CD4-positive, alpha-beta T cell treated with Interleukin-6 for 4 hours (primary cell): Measurements from ENCODE around the gene ACP4.

Experiments
- DNase-seq: peaks from one replicate; pipeline ENCODE4 v3.0.0-alpha.2; 2020; ENCODE audit warnings: mixed read lengths

The ACP4 gene

DNA sequence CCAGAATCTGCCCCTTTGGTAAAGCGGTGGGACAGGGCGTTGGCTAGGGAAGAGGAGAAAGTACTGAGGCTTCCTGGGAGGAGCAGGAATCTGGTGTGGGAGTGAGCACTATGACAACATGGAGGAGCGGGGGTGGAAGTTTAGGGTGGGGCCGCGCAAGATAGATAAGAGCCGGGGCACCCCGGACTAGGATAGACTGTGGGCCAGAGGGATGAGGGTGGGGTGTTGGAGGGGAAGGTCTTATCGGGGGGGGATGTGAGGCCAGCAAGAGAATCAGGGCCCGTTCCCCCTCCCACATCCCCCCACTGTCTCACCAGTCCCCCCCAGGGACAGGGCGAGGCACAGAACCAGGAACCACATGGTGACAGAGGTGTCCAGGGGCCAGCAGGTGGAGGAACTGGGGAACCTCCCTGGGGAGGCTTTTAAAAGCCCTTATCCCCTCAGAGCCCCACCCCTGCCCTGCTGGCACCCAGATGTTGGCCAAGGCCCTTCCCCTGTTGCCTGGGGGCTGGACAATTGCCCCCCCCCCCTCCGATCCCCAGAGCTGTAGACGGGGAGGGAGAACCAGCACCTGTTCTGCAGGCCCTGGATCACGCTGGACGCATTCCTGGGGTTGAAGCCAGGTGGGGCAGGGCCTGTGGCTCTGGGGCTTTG is 33.3 kb downstream of the ACP4 start, which contains the start of gene KLK1:
TSS of gene KLK1 (minus strand) at position 399 of the 654 bp plus-strand sequence. CDS start at position 360, 39 bp downstream.
- no peak for DNase-seq

DNA sequence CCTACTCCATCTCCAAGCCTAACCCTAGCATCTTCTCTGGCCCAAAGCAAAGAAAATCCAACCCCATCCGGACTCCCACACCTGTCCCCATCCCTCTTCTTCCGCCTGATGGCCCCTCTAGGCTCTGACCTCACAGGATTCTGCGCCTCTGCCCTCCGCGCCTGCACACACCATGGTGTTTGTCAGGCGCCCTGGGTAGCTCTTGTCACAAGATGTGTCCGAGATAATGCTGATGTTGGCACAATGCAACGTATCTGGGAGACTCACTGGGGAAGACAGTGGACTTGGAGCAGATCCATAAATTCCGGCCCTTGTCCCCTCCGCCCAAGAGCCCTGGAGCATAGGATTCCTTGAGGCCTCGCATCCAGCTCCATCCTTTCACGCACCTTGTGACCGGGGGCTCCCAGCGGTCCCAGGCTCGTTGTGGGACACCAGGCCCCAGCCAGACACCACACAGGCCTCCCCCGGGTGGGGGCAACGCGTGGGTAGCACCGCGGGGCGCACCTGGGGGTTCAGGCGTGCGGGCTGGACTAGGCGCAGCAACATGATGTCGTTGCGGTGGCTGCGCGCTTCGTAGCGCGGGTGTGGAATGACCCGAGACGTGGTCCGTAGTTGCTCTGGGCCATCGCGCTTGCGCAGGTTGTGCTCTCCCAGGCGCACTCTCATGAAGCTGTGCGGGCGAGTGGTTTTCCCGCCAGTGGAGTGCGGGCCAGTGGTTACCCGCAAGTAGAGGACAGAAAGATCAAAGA is 36.5 kb downstream of the ACP4 start:
- no peak for DNase-seq

DNA sequence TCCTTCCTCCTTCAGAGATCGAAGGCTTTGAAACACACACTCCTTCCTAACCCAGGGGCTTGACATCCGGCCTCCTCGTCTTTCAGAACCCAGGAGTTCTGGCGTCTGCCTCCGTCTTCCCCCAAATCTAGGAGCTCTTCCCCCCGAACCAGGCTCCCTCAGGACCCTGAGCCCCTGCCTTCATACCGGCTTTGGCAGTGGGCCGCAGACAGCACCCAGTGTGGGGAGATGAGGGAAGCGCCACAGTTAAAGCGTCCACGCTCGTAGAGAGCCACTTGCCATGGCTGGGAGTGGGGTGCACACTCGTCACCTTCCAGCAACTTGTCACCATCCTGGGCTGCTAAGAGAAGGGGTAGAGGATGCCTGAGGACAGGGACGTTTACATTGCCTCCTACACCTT is 37.3 kb downstream of the ACP4 start:
- DNase-seq: no peak

DNA sequence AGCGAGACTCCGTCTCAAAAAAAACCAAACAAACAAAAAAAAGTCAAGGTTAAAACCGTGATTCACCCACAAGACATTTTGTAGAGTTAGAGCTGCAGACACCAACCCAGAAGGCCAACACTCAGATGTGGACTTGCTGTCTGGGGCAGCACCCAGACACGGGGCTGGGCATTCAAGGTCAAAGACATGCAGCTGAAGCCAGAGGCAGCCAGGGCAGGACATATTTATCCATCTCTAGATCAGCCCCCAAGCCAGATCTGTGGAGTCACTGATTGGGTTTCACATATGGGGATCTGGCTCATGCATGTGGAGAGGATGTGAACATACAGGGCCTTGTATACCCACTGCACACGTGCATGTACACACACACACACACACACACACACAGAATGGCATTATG is 39.6 kb downstream of the ACP4 start:
- DNase-seq: no peak

DNA sequence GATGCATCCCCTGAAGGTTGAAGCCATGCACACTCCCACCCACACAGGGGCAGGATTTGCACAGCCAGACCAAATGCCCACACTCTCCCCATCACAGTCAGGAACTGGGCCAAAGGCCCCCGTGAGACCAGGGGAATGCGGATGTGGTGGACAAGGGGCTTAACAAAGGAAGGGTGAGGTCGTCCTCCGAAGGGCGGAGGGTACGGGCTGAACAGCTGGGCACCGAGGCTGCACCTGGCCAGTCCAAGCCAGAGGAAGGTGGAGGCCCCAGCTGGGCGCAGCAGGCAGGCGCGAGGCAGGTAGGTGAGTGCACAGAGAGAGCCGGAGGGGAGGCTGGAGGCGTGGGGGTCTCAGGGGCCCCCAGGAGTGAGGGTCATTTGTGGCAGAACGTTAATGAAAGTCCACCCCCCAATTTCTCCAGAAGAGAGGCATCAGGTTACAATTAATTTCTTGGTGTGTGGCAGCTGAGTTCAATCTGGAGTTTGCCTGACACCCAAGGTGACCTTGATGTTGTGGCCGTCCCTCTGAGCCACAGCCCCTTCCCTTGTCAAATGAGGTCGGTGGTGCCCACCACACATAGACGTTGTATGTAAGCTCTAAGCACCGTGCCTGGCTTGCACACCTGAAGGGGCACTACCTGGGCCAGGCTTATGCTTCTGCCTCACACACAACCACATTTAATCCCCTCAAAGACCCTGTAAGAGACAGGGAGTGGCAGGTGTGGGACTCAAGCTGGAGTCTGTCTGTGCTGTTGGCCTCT is 40.2 kb downstream of the ACP4 start:
- no peak for DNase-seq

- DNase-seq: no peak
Observed at GRCh38 chr19:50831026-50831396, 40.8 kb downstream of the ACP4 start.

DNA sequence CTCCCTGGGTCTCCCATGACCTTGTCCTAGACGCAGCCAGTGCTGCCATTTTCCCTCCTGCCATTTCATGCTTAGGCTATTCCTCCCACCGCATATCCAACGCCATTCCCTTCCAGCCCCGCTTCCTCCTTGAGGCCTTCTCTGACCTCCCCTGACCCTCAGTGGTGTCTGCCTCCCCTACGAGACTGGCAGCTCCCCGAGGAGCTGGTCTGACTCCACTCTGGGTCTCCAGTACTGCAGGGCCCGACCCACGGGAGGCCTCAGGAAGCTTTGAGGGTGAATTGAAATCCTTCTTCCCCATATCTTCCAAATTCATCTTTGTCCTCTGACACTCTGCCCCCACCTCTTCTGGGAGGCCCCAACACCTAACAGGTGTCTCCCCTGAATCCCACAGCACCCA is 42.5 kb downstream of the ACP4 start:
- no peak for DNase-seq

- DNase-seq: no peak
Observed at GRCh38 chr19:50833117-50833801, 43.0 kb downstream of the ACP4 start, which contains the start of gene KLK15. Gene KLK15, minus strand, starts transcription at chr19:50833574. Its CDS starts 2,082 bp downstream, at chr19:50831492.

- DNase-seq: no peak
Observed at GRCh38 chr19:50833802-50834167, 43.6 kb downstream of the ACP4 start.

- DNase-seq: no peak
Observed at GRCh38 chr19:50835103-50835784, 45.0 kb downstream of the ACP4 start.

DNA sequence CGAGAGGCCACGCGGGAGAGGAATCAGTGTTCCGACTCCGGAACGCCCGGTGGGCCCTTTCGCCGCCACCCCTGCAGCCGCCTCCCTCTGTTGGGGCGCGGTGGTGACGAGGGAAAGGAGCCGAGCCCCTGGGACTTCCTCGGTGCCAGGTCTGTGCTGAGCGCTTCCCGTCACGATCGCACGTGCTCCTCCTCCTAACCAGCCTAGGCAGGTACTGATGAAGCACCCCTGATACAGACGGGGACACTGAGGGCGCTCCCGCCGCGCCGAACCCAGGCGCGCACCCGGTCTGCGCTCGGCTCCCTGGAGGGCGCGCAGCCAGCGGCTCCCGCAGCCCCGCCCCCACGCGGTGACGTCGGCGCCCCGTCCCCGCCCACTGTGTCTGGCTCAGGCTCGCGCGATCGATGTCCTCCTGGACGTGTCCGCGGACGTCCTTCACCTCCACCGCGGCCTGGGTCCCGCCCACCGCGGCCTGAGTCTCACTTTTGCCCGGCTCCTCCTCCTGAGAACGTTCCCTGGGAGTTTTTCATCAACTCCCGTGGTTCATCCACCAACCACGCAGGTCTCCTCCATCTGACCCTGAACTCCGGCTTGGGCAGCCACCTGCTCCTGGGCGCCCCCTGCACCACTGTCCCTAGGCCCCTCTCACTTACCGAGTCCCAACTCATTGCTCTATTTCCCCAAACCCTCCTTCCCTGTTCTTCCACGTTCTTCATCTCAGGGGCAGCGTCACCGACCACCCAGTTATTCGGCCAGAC is 45.7 kb downstream of the ACP4 start:
- DNase-seq: peak; percentile 69

- no peak for DNase-seq
Observed at GRCh38 chr19:50836543-50837195, 46.5 kb downstream of the ACP4 start.

- DNase-seq: no peak
Observed at GRCh38 chr19:50837300-50837699, 47.1 kb downstream of the ACP4 start.

GRCh38 chr19:50838239-50838638 is 48.0 kb downstream of the ACP4 start:
- DNase-seq: no peak

- no peak for DNase-seq
Observed at GRCh38 chr19:50839712-50840655, 49.8 kb downstream of the ACP4 start.

DNA sequence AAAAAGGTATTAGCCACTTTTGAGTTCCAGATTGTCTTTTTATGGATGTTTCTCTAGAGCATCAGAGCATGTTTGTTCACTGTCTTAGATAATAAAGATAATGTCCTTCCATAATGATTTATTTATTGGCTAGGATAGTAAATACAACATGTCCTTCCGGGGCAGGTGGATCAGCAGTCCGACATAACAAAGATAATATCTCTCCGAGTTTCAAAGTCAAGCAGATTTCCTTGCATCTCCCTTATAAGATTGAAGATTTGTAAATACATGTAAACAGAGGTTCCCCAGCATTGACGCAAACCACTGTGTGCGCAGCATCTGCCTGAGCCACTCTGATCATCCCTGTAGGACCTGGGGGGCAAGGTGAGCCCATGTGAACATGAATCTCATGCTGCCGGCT is 51.9 kb downstream of the ACP4 start:
- DNase-seq: no peak

DNA sequence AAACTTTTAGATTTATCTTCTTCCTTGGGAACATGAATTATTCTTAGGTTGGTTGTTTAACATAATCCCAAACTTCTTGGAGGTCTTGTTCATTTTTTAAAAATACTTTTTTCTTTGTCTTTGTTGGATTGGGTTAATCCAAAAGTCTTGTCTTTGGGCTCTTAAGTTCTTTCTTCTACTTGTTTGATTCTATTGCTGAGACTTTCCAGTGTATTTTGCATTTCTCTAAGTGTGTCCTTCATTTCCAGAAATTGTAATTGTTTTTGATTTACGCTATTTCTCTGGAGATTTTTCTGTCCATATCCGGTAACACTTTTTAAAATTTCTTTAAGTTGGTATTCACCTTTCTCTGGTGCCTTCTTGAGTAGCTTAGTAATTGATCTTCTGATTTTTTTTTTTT is 53.0 kb downstream of the ACP4 start:
- no peak for DNase-seq

DNA sequence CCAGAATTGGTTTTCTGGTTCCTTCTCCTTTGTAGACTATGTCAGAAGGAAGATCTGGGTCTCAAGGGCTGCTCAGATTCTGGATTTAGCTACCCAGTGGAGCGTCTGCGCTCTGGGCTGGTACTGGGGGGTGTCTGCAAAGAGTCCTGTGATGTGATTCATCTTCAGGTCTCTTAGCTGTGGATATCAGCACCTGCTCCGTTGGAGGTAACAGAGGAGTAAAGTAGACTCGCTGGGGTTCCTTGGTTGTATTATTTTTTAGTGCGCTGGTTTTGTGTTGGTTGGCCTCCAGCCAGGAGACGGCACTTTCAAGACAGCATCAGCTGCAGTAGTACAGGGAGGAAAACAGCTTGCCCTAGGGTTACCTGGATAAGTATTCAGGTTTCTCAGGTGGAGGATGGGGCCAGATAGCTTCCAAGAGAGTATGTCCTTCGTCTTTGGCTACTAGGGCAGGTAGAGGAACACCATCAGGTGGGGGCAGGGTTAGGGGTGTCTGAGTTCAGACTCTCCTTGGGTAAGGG is 53.5 kb downstream of the ACP4 start:
- no peak for DNase-seq

DNA sequence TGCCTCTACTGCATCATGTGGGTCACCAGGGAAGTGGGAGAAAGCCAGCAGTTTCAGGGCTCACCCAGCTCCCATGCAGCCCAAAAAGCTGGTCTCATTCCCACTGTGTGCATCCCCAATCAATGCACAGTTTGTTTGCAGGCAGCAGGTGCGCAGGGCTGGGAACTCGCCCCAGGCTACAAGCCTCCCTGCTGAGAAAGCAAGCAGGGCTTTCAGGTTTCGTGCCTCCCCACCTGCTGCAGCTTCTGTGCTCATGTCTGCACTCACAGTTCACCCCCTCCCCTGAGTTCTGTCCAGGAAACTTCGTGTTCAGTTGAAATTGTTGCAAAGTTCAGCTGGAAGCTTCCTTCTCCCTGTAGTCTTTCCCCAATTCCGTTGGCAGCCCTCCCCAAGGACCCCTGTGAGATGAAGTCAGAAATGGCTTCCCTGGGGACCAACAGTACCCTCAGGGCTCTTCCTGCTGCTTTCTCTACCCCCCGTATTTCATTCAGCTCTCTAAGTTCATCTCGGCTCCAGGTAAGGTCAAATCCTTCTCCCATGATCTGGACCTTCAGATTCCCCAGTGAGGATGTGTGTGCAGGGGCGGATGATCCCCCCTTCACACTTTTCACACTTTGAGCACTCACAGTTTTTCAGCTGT is 54.2 kb downstream of the ACP4 start:
- no peak for DNase-seq
